Mesenchymal stem cell (in vitro differentiated cells and primary cell): ENCODE results near the gene HOXB6.

Source experiments
- DNase-seq: peaks from one replicate; pipeline ENCODE4 v3.0.0-alpha.2; 2013
- H2AFZ ChIP-seq: one replicate; pipeline ENCODE4 v1.6.1; 2013; ENCODE audit warnings: low read depth, mild to moderate bottlenecking, control low read depth, inconsistent platforms, low read length, moderate library complexity
- H2AK5ac ChIP-seq: 2 replicates; pipeline ENCODE4 v1.6.1; 2013; ENCODE audit warnings: low read length, moderate library complexity, mild to moderate bottlenecking, inconsistent platforms; ENCODE audit not compliant: severe bottlenecking
- H2BK120ac ChIP-seq: one replicate; pipeline ENCODE4 v1.6.1; 2013; ENCODE audit warnings: low read depth, mild to moderate bottlenecking, inconsistent platforms, low read length, moderate library complexity
- H2BK12ac ChIP-seq, 2 experiments: one replicate each; pipeline ENCODE4 v1.6.1; 2013; ENCODE audit warnings: inconsistent platforms in 2 of 2, low read length in 2 of 2, mild to moderate bottlenecking in 2 of 2, moderate library complexity in 2 of 2, control low read depth in 1 of 2
- H2BK15ac ChIP-seq: one replicate; pipeline ENCODE4 v1.6.1; 2013; ENCODE audit warnings: mild to moderate bottlenecking, low read depth, inconsistent platforms; ENCODE audit not compliant: poor library complexity, severe bottlenecking
- H2BK5ac ChIP-seq: 2 replicates; pipeline ENCODE4 v1.6.1; 2013; ENCODE audit warnings: low read depth, mild to moderate bottlenecking, low read length, control low read depth, inconsistent platforms; ENCODE audit not compliant: poor library complexity, severe bottlenecking
- H3K14ac ChIP-seq, 2 experiments: one replicate each; pipeline ENCODE4 v1.6.1; 2013; ENCODE audit warnings: inconsistent platforms in 2 of 2, low read length in 2 of 2, control low read depth in 1 of 2, mild to moderate bottlenecking in 1 of 2, moderate library complexity in 1 of 2
- H3K18ac ChIP-seq, 2 experiments: one replicate each; pipeline ENCODE4 v1.6.1; 2013; ENCODE audit warnings: inconsistent platforms in 2 of 2, low read length in 2 of 2, control low read depth in 1 of 2, low read depth in 1 of 2, mild to moderate bottlenecking in 1 of 2
- H3K23ac ChIP-seq, 2 experiments: one replicate each; pipeline ENCODE4 v1.6.1; 2013; ENCODE audit warnings: inconsistent platforms in 2 of 2, low read length in 2 of 2, mild to moderate bottlenecking in 2 of 2, moderate library complexity in 2 of 2, control low read depth in 1 of 2
- H3K27ac ChIP-seq: 2 replicates; pipeline ENCODE4 v1.5.1; 2013; ENCODE audit warnings: mild to moderate bottlenecking, moderate library complexity, low read length, control low read depth, inconsistent platforms; ENCODE audit not compliant: poor library complexity, severe bottlenecking
- H3K27me3 ChIP-seq, 2 experiments: 2 replicates each; pipeline versions ENCODE4 v1.6.1 to v1.7.0; 2013; ENCODE audit warnings: low read length in 2 of 2, mild to moderate bottlenecking in 2 of 2, moderate library complexity in 2 of 2, control low read depth in 1 of 2, inconsistent platforms in 1 of 2; ENCODE audit not compliant: control insufficient read depth in 1 of 2, insufficient read depth in 1 of 2
- H3K36me3 ChIP-seq, 2 experiments: 2 replicates each; pipeline versions ENCODE4 v1.6.1 to v1.7.0; 2013; ENCODE audit warnings: low read length in 2 of 2, control low read depth in 1 of 2, inconsistent platforms in 1 of 2, low read depth in 1 of 2, mild to moderate bottlenecking in 1 of 2; ENCODE audit not compliant: insufficient read depth in 2 of 2, control insufficient read depth in 1 of 2
- H3K4ac ChIP-seq, 2 experiments: one replicate each; pipeline ENCODE4 v1.6.1; 2013; ENCODE audit warnings: inconsistent platforms in 2 of 2, low read length in 2 of 2, mild to moderate bottlenecking in 2 of 2, moderate library complexity in 2 of 2, control low read depth in 1 of 2, low read depth in 1 of 2
- H3K4me1 ChIP-seq: 2 replicates; pipeline ENCODE4 v1.6.1; 2013; ENCODE audit warnings: low read depth, low read length, control low read depth; ENCODE audit not compliant: control insufficient read depth, insufficient read depth
- H3K4me2 ChIP-seq: 2 replicates; pipeline ENCODE4 v1.6.1; 2013; ENCODE audit warnings: low read length, mild to moderate bottlenecking, inconsistent platforms; ENCODE audit not compliant: poor library complexity, severe bottlenecking
- H3K4me3 ChIP-seq, 2 experiments: 2 replicates each; pipeline versions ENCODE4 v1.5.1 to v1.7.0; 2013; ENCODE audit warnings: low read length in 2 of 2, mild to moderate bottlenecking in 2 of 2, control low read depth in 1 of 2, low read depth in 1 of 2; ENCODE audit not compliant: insufficient read depth in 1 of 2
- H3K79me1 ChIP-seq: replicated peaks from 2 replicates; pipeline ENCODE4 v1.6.1; 2013; ENCODE audit warnings: mild to moderate bottlenecking, control low read depth, low read length, inconsistent platforms; ENCODE audit not compliant: poor library complexity, severe bottlenecking
- H3K9ac ChIP-seq: 2 replicates; pipeline ENCODE4 v1.7.0; 2013; ENCODE audit warnings: mild to moderate bottlenecking, low read length, moderate library complexity
- H3K9me3 ChIP-seq: 2 replicates; pipeline ENCODE4 v1.7.0; 2013; ENCODE audit warnings: mild to moderate bottlenecking, low read length; ENCODE audit not compliant: control insufficient read depth
- H4K8ac ChIP-seq: one replicate; pipeline ENCODE4 v1.6.1; 2013; ENCODE audit warnings: inconsistent platforms, mild to moderate bottlenecking, low read length, moderate library complexity
- H4K91ac ChIP-seq: one replicate; pipeline ENCODE4 v1.6.1; 2013; ENCODE audit warnings: mild to moderate bottlenecking, low read length, inconsistent platforms
- WGBS: methylation state at CpG from one replicate; pipeline ENCODE4 v1.1.7; 2013; ENCODE audit warnings: mixed read lengths; 5-methylcytosine and 5-hydroxymethylcytosine counted together

Gene HOXB6

DNA sequence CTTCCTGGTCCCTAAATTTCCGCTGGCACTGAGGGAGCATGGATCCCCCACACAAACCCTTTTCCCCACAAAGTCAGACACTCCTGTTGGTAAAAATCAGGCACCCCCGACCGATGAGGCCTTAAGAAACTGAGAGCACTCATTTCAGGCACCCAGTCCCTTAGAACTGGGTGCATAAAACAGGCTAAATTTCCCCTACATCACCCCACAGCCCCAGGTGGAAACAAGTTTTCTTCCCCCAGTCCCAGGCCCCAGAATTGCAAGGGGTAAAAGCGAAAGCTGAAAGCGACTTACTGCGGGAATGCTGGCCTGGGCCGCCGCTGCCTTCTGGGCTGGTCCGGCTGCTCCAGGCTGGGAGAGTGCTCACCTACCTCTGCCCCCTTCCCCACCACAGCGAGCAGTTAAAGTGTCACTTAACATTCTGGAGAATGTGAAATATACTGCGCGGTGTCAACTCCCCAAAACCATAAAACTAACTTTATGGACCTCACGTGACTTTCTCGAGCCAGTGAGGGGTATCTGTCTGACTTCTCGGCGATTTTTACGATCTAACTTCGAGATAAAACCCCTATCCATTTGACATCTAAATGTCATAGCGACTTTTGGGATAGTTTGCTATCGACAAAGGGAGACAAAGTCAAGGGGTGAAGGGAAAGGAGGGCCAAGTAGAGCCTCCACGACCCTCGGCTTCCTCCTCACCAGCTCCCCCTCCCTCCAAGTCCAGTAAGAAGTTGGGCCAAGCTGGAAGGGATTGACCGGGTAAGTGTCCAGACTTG lies 14.8 kb downstream of the HOXB6 start, which contains the start of gene HOXB3:
Gene HOXB3 (minus strand): TSS at position 411 of the 776 bp plus-strand sequence. CDS start 37,767 bp downstream, outside the sequence.
- Histone ChIP-seq H3K4me3 (peak within 1 kb of the TSS; percentile 33 to 96), H3K23ac (peak within 1 kb of the TSS; percentile 15 to 87), H3K4ac (peak within 1 kb of the TSS; percentile 96 to 98), H4K8ac (peak within 1 kb of the TSS; percentile 93), H4K91ac (peak within 1 kb of the TSS; percentile 88), H3K14ac (peak within 1 kb of the TSS; percentile 68 to 70), H3K4me2 (peak within 1 kb of the TSS; percentile 62), H2BK5ac (peak within 1 kb of the TSS; percentile 74), H3K36me3 (peaks cover 18% of the 10 kb centered on the region in 2 experiments), H2AFZ (no peak within 1 kb of the TSS), H3K9me3 (no peaks in the 10 kb centered on the region), H3K27ac (peak within 1 kb of the TSS; percentile 39), H3K9ac (peak within 1 kb of the TSS; percentile 98), H3K27me3 (peaks cover 0 to 4% of the 10 kb centered on the region in 2 experiments), H3K4me1 (peaks cover 38% of the 10 kb centered on the region), H2BK12ac (peak within 1 kb of the TSS; percentile 49 to 93), H3K18ac (peak within 1 kb of the TSS; percentile 91 to 99), H2BK120ac (peak within 1 kb of the TSS; percentile 87), H2BK15ac (peak within 1 kb of the TSS; percentile 83), H2AK5ac (peak within 1 kb of the TSS; percentile 69), H3K79me1 (peaks cover 5% of the 10 kb centered on the region)
- DNase-seq, result peak; percentile 91
- WGBS, result 1% methylated on average over 15 of the region's 23 CpGs

GRCh38 chr17:48589060-48589830 lies 15.5 kb downstream of the HOXB6 start:
- Histone ChIP-seq H3K9me3 (no peaks in the 10 kb centered on the region), H3K9ac (peak overlapping the region; percentile 98), H2BK120ac (peak overlapping the region; percentile 82), H3K23ac (peak overlapping the region in 1 of 2 experiments; percentile 15), H3K4me3 (peak overlapping the region in 1 of 2 experiments; percentile 96), H2BK12ac (peak overlapping the region in 1 of 2 experiments; percentile 38), H2AK5ac (peak overlapping the region; percentile 45), H4K8ac (no peak overlapping the region), H3K18ac (peak overlapping the region; percentile 71 to 74), H3K36me3 (peaks cover 11 to 12% of the 10 kb centered on the region in 2 experiments), H3K27ac (peak overlapping the region; percentile 39), H3K14ac (peak overlapping the region; percentile 45 to 70), H2BK15ac (no peak overlapping the region), H2BK5ac (no peak overlapping the region), H3K79me1 (peaks cover 5% of the 10 kb centered on the region), H2AFZ (no peak overlapping the region), H3K4ac (peak overlapping the region; percentile 39 to 96), H3K4me1 (peaks cover 35% of the 10 kb centered on the region), H3K27me3 (peaks cover 0 to 4% of the 10 kb centered on the region in 2 experiments), H4K91ac (peak overlapping the region; percentile 4), H3K4me2 (peak overlapping the region; percentile 62)
- under 1% methylated on average over 7 of the region's 10 CpGs for WGBS
- DNase-seq, result no peak

- Histone ChIP-seq H3K18ac (peak overlapping the region; percentile 89 to 92), H3K27ac (no peak overlapping the region), H3K79me1 (peaks cover 5% of the 10 kb centered on the region), H3K14ac (peak overlapping the region in 1 of 2 experiments; percentile 94), H2BK12ac (peak overlapping the region in 1 of 2 experiments; percentile 37), H2AK5ac (peak overlapping the region; percentile 45), H3K9me3 (no peaks in the 10 kb centered on the region), H3K9ac (peak overlapping the region; percentile 98), H3K4me3 (peak overlapping the region in 1 of 2 experiments; percentile 96), H2BK120ac (peak overlapping the region; percentile 82), H2BK15ac (no peak overlapping the region), H4K91ac (no peak overlapping the region), H3K27me3 (peaks cover 0 to 4% of the 10 kb centered on the region in 2 experiments), H3K4me1 (peaks cover 35% of the 10 kb centered on the region), H3K23ac (peak overlapping the region in 1 of 2 experiments; percentile 9), H3K4me2 (peak overlapping the region; percentile 49), H3K4ac (peak overlapping the region; percentile 87 to 96), H2AFZ (no peak overlapping the region), H4K8ac (peak overlapping the region; percentile 70), H2BK5ac (no peak overlapping the region), H3K36me3 (peaks cover 10 to 12% of the 10 kb centered on the region in 2 experiments)
- DNase-seq, result peak; percentile 62
- 0% methylated on average over 1 of the region's 2 CpGs for WGBS
Measured at GRCh38 chr17:48588528-48588927, 16.3 kb downstream of the HOXB6 start.
